Mucosa of rectum (tissue), 2 donors: ENCODE results near the gene KRT86.
"Not testable (repeated sequence)": the region's sequence is repeated elsewhere in the genome, so short reads cannot be mapped to it uniquely, and the experiment has no call there.

Experiments used
- H3K27ac ChIP-seq, 2 donors: one replicate each; pipeline ENCODE4 v1.7.0; 2013; ENCODE audit warnings: inconsistent platforms in 2 of 2, low read depth in 2 of 2, low read length in 2 of 2
- H3K27me3 ChIP-seq, 2 donors: one replicate each; pipeline ENCODE4 v1.7.0; 2013; ENCODE audit warnings: low read length in 2 of 2; ENCODE audit not compliant: control insufficient read depth in 2 of 2, insufficient read depth in 2 of 2
- H3K36me3 ChIP-seq, 2 donors: one replicate each; pipeline ENCODE4 v1.7.0; 2013; ENCODE audit warnings: low read length in 2 of 2; ENCODE audit not compliant: control insufficient read depth in 2 of 2, insufficient read depth in 2 of 2
- H3K4me1 ChIP-seq, 2 donors: one replicate each; pipeline ENCODE4 v1.7.0; 2013; ENCODE audit warnings: low read length in 2 of 2, mild to moderate bottlenecking in 1 of 2; ENCODE audit not compliant: control insufficient read depth in 2 of 2, insufficient read depth in 2 of 2
- H3K4me3 ChIP-seq, 2 donors: one replicate each; pipeline ENCODE4 v1.7.0; 2013; ENCODE audit warnings: low read length in 2 of 2
- H3K9ac ChIP-seq, 2 donors: one replicate each; pipeline ENCODE4 v1.7.0; 2013; ENCODE audit warnings: low read length in 2 of 2, low read depth in 1 of 2, mild to moderate bottlenecking in 1 of 2
- H3K9me3 ChIP-seq, 2 donors: one replicate each; pipeline ENCODE4 v1.7.0; 2013; ENCODE audit warnings: low read length in 2 of 2; ENCODE audit not compliant: control insufficient read depth in 2 of 2
- donor health status: healthy.
- donor health status: Normal muscosa, but diverticular disease.

The KRT86 gene

DNA sequence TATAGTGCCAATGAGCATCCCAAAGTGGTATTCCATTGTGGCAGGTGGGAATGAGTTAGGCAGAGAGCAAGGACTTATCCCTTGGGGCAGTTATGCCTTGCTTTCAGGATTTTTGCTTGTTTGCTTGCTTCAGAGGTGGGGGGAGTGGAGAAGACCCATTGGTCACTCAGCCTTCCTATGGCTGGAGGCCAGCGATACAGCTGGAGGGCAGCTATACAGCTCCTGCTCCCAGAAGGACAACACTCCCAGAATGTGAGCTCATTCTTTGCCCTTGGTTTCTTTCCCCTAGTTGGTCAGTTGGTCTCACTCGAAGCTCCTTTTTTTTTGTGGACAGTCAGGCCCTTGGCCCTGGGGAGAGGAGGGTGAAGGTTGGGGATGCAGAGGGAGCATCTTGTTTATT lies 32.3 kb downstream of the KRT86 start:
- Histone ChIP-seq H3K36me3 (no peaks in the 10 kb centered on the region), H3K4me3 (no peak overlapping the region), H3K9me3 (no peaks in the 10 kb centered on the region), H3K27ac (no peak overlapping the region), H3K4me1 (peaks cover 7 to 9% of the 10 kb centered on the region in 2 donors), H3K27me3 (peaks cover 4 to 20% of the 10 kb centered on the region in 2 donors), H3K9ac (no peak overlapping the region)

GRCh38 chr12:52307836-52308805 lies 33.7 kb downstream of the KRT86 start:
- H3K4me3 ChIP-seq: peak overlapping the region; percentile 44 to 56
- H3K4me1 ChIP-seq: peaks cover 7 to 9% of the 10 kb centered on the region in 2 donors
- H3K9me3 ChIP-seq: no peaks in the 10 kb centered on the region
- peaks cover 4 to 21% of the 10 kb centered on the region in 2 donors for H3K27me3 ChIP-seq
- no peaks in the 10 kb centered on the region for H3K36me3 ChIP-seq
- peak overlapping the region in 1 of 2 donors; percentile 23 for H3K9ac ChIP-seq
- no peak overlapping the region for H3K27ac ChIP-seq

DNA sequence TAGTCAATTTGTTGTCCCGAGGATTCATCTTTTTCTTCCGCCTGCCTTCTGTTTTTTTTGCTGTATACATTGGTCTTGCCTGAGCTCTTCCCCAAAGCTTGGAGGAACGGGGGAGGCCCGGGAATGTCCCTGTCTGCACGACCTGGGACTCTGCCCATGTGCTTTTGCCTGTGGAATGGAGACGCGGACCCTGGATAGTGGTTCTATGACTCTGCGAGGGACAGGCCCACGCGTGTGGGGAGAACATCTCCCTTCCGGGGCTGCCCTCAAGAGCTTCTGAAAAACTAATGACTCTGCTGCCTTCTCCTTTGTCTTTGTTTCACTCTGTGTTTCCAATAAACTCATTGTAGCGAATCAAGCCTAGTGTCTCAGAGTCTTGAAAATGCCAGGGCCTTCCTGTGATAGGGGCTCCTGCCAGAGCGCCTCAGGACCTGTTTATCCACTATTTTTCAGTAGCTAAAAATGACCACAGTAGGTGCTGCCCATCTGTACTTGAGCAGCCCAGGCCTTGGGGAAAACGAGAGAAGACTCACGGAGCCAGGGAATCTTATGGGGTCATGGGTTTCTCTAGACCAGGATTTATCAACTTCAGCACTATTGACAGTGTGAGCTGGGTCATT lies 34.5 kb downstream of the KRT86 start:
- no peaks in the 10 kb centered on the region for H3K36me3 ChIP-seq
- no peak overlapping the region for H3K9ac ChIP-seq
- H3K27me3 ChIP-seq: peaks cover 4 to 24% of the 10 kb centered on the region in 2 donors
- H3K4me3 ChIP-seq: no peak overlapping the region
- H3K4me1 ChIP-seq: peaks cover 7 to 9% of the 10 kb centered on the region in 2 donors
- no peak overlapping the region for H3K27ac ChIP-seq
- no peaks in the 10 kb centered on the region for H3K9me3 ChIP-seq

- Histone ChIP-seq H3K4me1 (peaks cover 7 to 9% of the 10 kb centered on the region in 2 donors), H3K27ac (no peak overlapping the region), H3K36me3 (no peaks in the 10 kb centered on the region), H3K4me3 (no peak overlapping the region), H3K9me3 (no peaks in the 10 kb centered on the region), H3K27me3 (peaks cover 4 to 24% of the 10 kb centered on the region in 2 donors), H3K9ac (no peak overlapping the region)
Observed at GRCh38 chr12:52310622-52311284, 36.3 kb downstream of the KRT86 start.

DNA sequence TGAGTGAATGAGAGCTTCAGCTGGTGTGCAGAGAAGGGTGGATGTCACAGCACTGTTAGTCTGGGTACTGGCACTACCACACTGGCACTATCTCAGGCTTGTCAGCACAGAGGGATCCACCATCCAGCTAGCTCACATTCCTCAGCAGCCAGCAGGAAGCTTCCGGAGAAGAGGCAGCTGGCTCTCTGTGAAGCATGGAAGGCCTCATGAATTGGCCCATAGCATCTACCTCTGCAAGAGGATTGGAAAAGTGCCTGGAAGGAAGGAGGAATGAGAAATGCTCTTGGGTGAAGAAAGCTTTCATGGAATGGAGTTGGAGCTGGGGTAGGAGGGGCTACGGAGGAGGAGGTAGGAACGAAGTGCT lies 36.8 kb downstream of the KRT86 start:
- peaks cover 7 to 9% of the 10 kb centered on the region in 2 donors for H3K4me1 ChIP-seq
- no peaks in the 10 kb centered on the region for H3K36me3 ChIP-seq
- H3K27me3 ChIP-seq: peaks cover 4 to 24% of the 10 kb centered on the region in 2 donors
- H3K27ac ChIP-seq: no peak overlapping the region
- no peak overlapping the region for H3K4me3 ChIP-seq
- no peaks in the 10 kb centered on the region for H3K9me3 ChIP-seq
- no peak overlapping the region for H3K9ac ChIP-seq

DNA sequence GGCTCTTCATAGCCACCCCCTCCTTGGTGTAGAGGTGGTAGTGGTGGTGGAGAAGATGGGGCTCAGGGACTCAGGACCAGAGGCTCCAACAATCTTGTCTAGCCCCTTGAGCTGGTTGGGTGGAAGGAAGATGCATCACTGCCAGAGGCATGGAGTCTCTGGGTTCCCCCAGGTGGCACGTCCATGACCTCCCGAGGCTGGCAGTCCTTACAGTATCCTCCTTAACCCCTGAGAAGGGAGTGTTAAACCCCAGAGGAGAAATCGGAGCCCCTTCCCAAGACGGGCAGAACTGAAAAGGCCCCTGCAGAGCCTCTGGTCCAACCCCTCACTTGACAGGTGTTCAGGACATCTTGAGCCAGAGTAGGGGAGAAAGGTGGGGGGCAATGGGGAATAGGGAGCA lies 37.6 kb downstream of the KRT86 start:
- H3K4me1 ChIP-seq: peaks cover 7 to 9% of the 10 kb centered on the region in 2 donors
- H3K9ac ChIP-seq: no peak overlapping the region
- H3K27me3 ChIP-seq: peaks cover 4 to 19% of the 10 kb centered on the region in 2 donors
- no peak overlapping the region for H3K4me3 ChIP-seq
- no peaks in the 10 kb centered on the region for H3K36me3 ChIP-seq
- no peak overlapping the region for H3K27ac ChIP-seq
- no peaks in the 10 kb centered on the region for H3K9me3 ChIP-seq

- H3K27ac ChIP-seq: no peak overlapping the region
- H3K27me3 ChIP-seq: peaks cover 4 to 15% of the 10 kb centered on the region in 2 donors
- H3K4me3 ChIP-seq: no peak overlapping the region
Observed at GRCh38 chr12:52313461-52313860, 39.0 kb downstream of the KRT86 start.

DNA sequence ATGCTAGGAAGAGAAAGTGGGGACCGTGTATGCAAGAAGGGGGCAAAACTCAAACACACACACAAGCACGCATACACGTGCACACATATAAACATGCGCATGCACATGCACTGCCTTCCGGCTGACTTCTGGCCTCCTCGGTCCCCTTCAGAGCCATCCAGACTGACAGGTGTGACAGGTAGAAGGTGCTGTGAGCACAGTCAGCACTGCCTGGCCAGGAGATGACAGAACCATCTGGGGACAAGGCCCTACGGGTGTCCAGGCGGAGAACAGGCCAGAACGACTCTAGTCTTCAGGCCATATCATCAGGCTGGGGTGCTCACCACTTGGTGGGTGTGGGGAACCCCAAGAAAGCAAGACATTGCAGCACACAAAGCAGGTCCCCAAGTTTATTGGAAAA lies 39.5 kb downstream of the KRT86 start:
- Histone ChIP-seq H3K4me1 (no peaks in the 10 kb centered on the region), H3K27me3 (peaks cover 1 to 11% of the 10 kb centered on the region in 2 donors), H3K9me3 (no peaks in the 10 kb centered on the region), H3K9ac (no peak overlapping the region), H3K4me3 (no peak overlapping the region), H3K36me3 (no peaks in the 10 kb centered on the region), H3K27ac (no peak overlapping the region)

More at GRCh38 chr12:52313461-52313860, 39.0 kb downstream of the KRT86 start:
- peaks cover 3 to 4% of the 10 kb centered on the region in 2 donors for H3K4me1 ChIP-seq
- H3K36me3 ChIP-seq: no peaks in the 10 kb centered on the region
- no peaks in the 10 kb centered on the region for H3K9me3 ChIP-seq
- no peak overlapping the region for H3K9ac ChIP-seq

- H3K36me3 ChIP-seq: no peaks in the 10 kb centered on the region
- no peaks in the 10 kb centered on the region for H3K4me1 ChIP-seq
- peaks cover 0 to 7% of the 10 kb centered on the region in 2 donors for H3K27me3 ChIP-seq
- no peaks in the 10 kb centered on the region for H3K9me3 ChIP-seq
- no peak overlapping the region for H3K9ac ChIP-seq
- no peak overlapping the region for H3K27ac ChIP-seq
- H3K4me3 ChIP-seq: no peak overlapping the region
Observed at GRCh38 chr12:52314511-52314910, 40.1 kb downstream of the KRT86 start.

DNA sequence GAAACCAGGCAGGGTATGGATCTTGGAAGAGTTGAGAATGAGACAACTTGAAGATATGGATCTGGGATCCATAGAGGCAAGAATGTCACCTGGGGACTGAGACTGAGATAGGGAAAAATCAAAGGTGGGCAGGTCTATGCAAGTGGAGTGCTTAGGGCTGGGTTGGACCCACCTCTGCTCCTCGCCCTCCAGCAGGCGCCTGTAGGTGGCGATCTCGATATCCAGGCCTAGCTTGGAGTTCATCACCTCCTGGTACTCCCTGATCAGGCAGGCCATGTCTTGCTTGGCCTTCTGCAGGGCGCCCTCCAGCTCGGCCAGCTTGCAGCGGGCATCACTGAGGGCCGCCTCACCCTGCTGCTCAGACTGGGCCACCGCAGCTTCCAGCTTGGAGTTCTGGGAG lies 41.3 kb downstream of the KRT86 start:
- not testable (repeated sequence) for H3K9me3 ChIP-seq, H3K27ac ChIP-seq, H3K4me1 ChIP-seq, H3K27me3 ChIP-seq, H3K36me3 ChIP-seq, H3K9ac ChIP-seq, H3K4me3 ChIP-seq
